ENCODE results near the gene RANBP10. TPM values are rescaled to one million over a fixed set of nuclear protein-coding genes. Genes with fewer than 3 reads are reported as not detected.

Gene RANBP10
- total and polyA plus RNA-seq, 2 of the 13 experiments (the other 11 are each of a cell fraction or from before 2014, with no cell fraction given), result 9.2 to 22.7 TPM

- peak; percentile 54 for TF ChIP-seq ZNF407 (CRISPR knock-in tag; IDR thresholded peaks at IDR 0.05; ENCODE audit: not compliant biosample characterization)
- TF ChIP-seq LCORL (IDR thresholded peaks at IDR 0.05), result no peak
- TF ChIP-seq LCORL (CRISPR knock-in tag; IDR thresholded peaks at IDR 0.05), result peak; percentile 81
- peak; percentile 85; the same call in 1 of the 2 replicates for TF ChIP-seq ZNF34 (CRISPR knock-in tag; IDR thresholded peaks at IDR 0.05; ENCODE audit: borderline replicate concordance)
- no peak for TF ChIP-seq SOX6 (IDR thresholded peaks at IDR 0.05)
- peak; percentile 69 for TF ChIP-seq SOX6 (CRISPR knock-in tag; IDR thresholded peaks at IDR 0.05)
- 0 out of 2 replicates have a peak, but pooled peaks have one; percentile 69 for TF ChIP-seq ZFP62 (CRISPR knock-in tag; IDR thresholded peaks at IDR 0.05)
- no peak for TF ChIP-seq MIER2 (CRISPR knock-in tag; IDR thresholded peaks at IDR 0.05)
- TF ChIP-seq NR1H2 (CRISPR knock-in tag; IDR thresholded peaks at IDR 0.05; ENCODE audit: borderline replicate concordance, low read depth), result no peak
- TF ChIP-seq NR3C1 (CRISPR knock-in tag; IDR thresholded peaks at IDR 0.05), result no peak
- peak; percentile 70 for TF ChIP-seq ZBTB7B (CRISPR knock-in tag; IDR thresholded peaks at IDR 0.05)
- no peak; the same call in 1 of the 2 replicates for TF ChIP-seq BRCA1 (CRISPR knock-in tag; IDR thresholded peaks at IDR 0.05)
- peak; percentile 22; the same call in 1 of the 2 replicates for TF ChIP-seq ZNF225 (CRISPR knock-in tag; IDR thresholded peaks at IDR 0.05)
- TF ChIP-seq JUN (CRISPR knock-in tag; IDR thresholded peaks at IDR 0.05), result no peak
- TF ChIP-seq CENPX (CRISPR knock-in tag; IDR thresholded peaks at IDR 0.05), result no peak
- peak; percentile 59; the same call in 1 of the 2 replicates for TF ChIP-seq JDP2 (CRISPR knock-in tag; IDR thresholded peaks at IDR 0.05; ENCODE audit: borderline replicate concordance)
- TF ChIP-seq ZBTB46 (CRISPR knock-in tag; IDR thresholded peaks at IDR 0.05; ENCODE audit: borderline replicate concordance), result no peak; the same call in 1 of the 2 replicates
- peak; percentile 78 for TF ChIP-seq ZNF704 (CRISPR knock-in tag; IDR thresholded peaks at IDR 0.05; ENCODE audit: borderline replicate concordance)
- TF ChIP-seq FIP1L1 (IDR thresholded peaks at IDR 0.05; ENCODE audit: borderline replicate concordance, insufficient read depth, low read depth, low read length), result no peak
Observed at GRCh38 chr16:67842509-67843342, 36.4 kb upstream of the RANBP10 start (continued).

All from HepG2 (cell line).